SU-DHL-6 (cell line): ENCODE results near the gene SRRM3.

ENCODE experiments used
- H2AFZ ChIP-seq: fragments of 200-600 bp; sonication (generic); 2 replicates; pipeline ENCODE4 v1.6.1; 2014; ENCODE audit warnings: low read depth, mild to moderate bottlenecking, moderate library complexity, mixed read lengths, antibody characterized with exemption, low read length; ENCODE audit not compliant: severe bottlenecking
- H3F3A ChIP-seq: fragments of 200-600 bp; shearing (Covaris generic); 2 replicates; pipeline ENCODE4 v1.6.0; 2016; ENCODE audit warnings: antibody characterized with exemption, mild to moderate bottlenecking; ENCODE audit not compliant: insufficient read depth
- H3K27ac ChIP-seq: fragments of 200-600 bp; sonication (generic); 2 replicates; pipeline ENCODE4 v1.5.1; 2016; ENCODE audit warnings: low read depth, mild to moderate bottlenecking, low read length, moderate library complexity, mixed read lengths
- H3K27me3 ChIP-seq: fragments of 200-600 bp; sonication (generic), shearing (Covaris generic); 2 replicates; pipeline ENCODE4 v1.6.0; 2014; ENCODE audit warnings: mild to moderate bottlenecking, low read length
- H3K36me3 ChIP-seq: fragments of 200-600 bp; sonication (generic); 2 replicates; pipeline ENCODE4 v1.6.1; 2014; ENCODE audit warnings: mild to moderate bottlenecking, low read length, mixed read lengths
- H3K4me2 ChIP-seq: fragments of 300-600, 200-600 bp; shearing (Covaris generic), sonication (generic); 2 replicates; pipeline ENCODE4 v1.6.0; 2014; ENCODE audit warnings: low read length, low read depth, mild to moderate bottlenecking; ENCODE audit not compliant: poor library complexity, severe bottlenecking
- H3K4me3 ChIP-seq: fragments of 200-600 bp; sonication (generic); 2 replicates; pipeline ENCODE4 v1.5.1; 2014; ENCODE audit warnings: antibody characterized with exemption, low read length, mild to moderate bottlenecking, mixed read lengths; ENCODE audit not compliant: insufficient read depth, poor library complexity, severe bottlenecking
- H3K79me2 ChIP-seq: fragments of 200-600 bp; sonication (generic); 2 replicates; pipeline ENCODE4 v1.6.1; 2014; ENCODE audit warnings: mild to moderate bottlenecking, low read length, moderate library complexity; ENCODE audit not compliant: insufficient read depth
- H3K9ac ChIP-seq: fragments of 200-600 bp; sonication (generic); 2 replicates; pipeline ENCODE4 v1.7.0; 2014; ENCODE audit warnings: mild to moderate bottlenecking, low read length
- H3K9me2 ChIP-seq: fragments of 200-600 bp; sonication (generic); replicated peaks from 2 replicates; pipeline ENCODE4 v1.6.1; 2014; ENCODE audit warnings: low read length; ENCODE audit not compliant: insufficient read depth
- H3K9me3 ChIP-seq: fragments of 200-600 bp; sonication (generic); 2 replicates; pipeline ENCODE4 v1.6.1; 2014; ENCODE audit warnings: low read length, mixed read lengths; ENCODE audit not compliant: insufficient read depth
- H4K20me1 ChIP-seq: fragments of 200-600 bp; sonication (generic); 2 replicates; pipeline ENCODE4 v1.6.1; 2014; ENCODE audit warnings: low read depth, mild to moderate bottlenecking, antibody characterized with exemption, low read length, moderate library complexity, mixed read lengths
- EZH2phosphoT487 ChIP-seq: fragments of 200-600 bp; sonication (generic), shearing (Covaris generic); conservative IDR thresholded peaks from 2 replicates; pipeline ENCODE4 v1.6.1; 2018; ENCODE audit warnings: mild to moderate bottlenecking, antibody characterized with exemption, low read length, moderate library complexity, mixed read lengths
- TF ChIP-seq, protein P1 (sequence below): fragments of 200-600 bp; sonication (generic); IDR thresholded peaks from one replicate; pipeline ENCODE4 v1.5.1; 2017; ENCODE audit warnings: antibody characterized with exemption, mild to moderate bottlenecking, low read length, moderate library complexity; ENCODE audit not compliant: insufficient read depth, poor library complexity, severe bottlenecking

SRRM3 gene

DNA sequence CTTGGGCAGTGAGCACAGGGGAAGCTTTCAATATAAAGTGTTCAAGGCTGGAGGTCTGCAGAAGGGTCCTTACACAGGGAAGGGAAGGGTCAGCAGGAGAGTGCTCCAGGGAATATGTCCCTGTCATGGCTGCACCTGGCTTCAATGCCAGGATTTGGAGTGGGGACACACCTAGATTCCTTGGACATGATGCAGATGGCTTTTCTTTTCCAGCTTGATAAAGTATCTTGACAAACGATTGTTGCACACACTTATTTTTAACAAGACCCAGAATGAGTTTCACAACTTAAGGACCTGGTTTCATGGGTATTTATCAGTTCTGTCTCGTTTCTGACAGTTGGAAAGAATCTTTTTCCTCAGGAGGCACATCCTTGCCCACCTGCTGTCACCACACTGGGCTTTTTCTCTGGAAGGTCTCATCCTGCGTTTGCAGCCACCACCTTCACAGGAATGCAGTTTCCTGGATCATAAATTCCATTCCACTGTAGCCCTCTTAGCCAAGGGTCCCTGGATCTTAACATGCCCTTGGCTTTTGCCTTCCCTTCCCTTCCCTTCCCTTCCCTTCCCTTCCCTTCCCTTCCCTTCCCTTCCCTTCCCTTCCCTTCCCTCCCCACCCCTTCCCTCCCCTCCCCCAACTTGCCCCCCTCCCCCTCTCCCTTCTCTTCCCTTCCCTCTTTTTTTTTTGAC is 21.7 kb downstream of the SRRM3 start:
- H3K4me2 ChIP-seq: no peak overlapping the region

DNA sequence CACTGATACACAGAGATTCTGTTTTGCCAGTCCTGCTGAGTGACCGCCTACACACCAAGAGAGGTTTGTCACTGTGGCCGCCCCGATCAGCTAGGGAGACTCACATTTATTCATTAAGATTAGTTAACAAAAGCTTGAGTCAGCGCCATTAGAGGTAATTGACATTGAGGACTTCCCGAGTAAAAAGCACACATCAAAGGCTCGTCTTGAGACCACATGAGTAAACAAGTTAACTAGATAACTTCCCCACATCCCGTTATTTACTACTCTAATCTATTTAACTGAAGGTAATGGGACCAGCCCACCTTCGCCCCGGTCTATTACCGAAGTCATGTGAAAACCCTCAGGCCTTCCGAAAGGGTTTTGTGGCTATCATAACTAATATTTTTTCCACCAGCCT is 23.0 kb downstream of the SRRM3 start:
- Histone ChIP-seq H3K36me3 (no peaks in the 10 kb centered on the region), H3K27me3 (no peaks in the 10 kb centered on the region), H3K79me2 (no peaks in the 10 kb centered on the region), H3K9me2 (no peaks in the 10 kb centered on the region), H4K20me1 (no peaks in the 10 kb centered on the region), H3K9ac (no peak overlapping the region), H3K9me3 (no peaks in the 10 kb centered on the region), H3K4me3 (no peak overlapping the region), H2AFZ (no peak overlapping the region), H3K27ac (no peak overlapping the region), H3F3A (no peaks in the 10 kb centered on the region), H3K4me2 (no peak overlapping the region)
- no peak for TF ChIP-seq EZH2phosphoT487
- TF ChIP-seq, protein P1, sequence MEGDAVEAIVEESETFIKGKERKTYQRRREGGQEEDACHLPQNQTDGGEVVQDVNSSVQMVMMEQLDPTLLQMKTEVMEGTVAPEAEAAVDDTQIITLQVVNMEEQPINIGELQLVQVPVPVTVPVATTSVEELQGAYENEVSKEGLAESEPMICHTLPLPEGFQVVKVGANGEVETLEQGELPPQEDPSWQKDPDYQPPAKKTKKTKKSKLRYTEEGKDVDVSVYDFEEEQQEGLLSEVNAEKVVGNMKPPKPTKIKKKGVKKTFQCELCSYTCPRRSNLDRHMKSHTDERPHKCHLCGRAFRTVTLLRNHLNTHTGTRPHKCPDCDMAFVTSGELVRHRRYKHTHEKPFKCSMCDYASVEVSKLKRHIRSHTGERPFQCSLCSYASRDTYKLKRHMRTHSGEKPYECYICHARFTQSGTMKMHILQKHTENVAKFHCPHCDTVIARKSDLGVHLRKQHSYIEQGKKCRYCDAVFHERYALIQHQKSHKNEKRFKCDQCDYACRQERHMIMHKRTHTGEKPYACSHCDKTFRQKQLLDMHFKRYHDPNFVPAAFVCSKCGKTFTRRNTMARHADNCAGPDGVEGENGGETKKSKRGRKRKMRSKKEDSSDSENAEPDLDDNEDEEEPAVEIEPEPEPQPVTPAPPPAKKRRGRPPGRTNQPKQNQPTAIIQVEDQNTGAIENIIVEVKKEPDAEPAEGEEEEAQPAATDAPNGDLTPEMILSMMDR: no peak

More for the DNA sequence above, 21.7 kb downstream of the SRRM3 start:
- no peak overlapping the region for H2AFZ ChIP-seq
- H3K36me3 ChIP-seq: no peaks in the 10 kb centered on the region
- no peaks in the 10 kb centered on the region for H3K9me3 ChIP-seq
- no peaks in the 10 kb centered on the region for H3K79me2 ChIP-seq
- H3F3A ChIP-seq: no peaks in the 10 kb centered on the region
- no peaks in the 10 kb centered on the region for H4K20me1 ChIP-seq
- no peak for TF ChIP-seq EZH2phosphoT487
- TF ChIP-seq, protein P1: no peak
- H3K9ac ChIP-seq: no peak overlapping the region
- no peaks in the 10 kb centered on the region for H3K27me3 ChIP-seq
- H3K9me2 ChIP-seq: no peaks in the 10 kb centered on the region
- H3K27ac ChIP-seq: no peak overlapping the region
- no peak overlapping the region for H3K4me3 ChIP-seq

DNA sequence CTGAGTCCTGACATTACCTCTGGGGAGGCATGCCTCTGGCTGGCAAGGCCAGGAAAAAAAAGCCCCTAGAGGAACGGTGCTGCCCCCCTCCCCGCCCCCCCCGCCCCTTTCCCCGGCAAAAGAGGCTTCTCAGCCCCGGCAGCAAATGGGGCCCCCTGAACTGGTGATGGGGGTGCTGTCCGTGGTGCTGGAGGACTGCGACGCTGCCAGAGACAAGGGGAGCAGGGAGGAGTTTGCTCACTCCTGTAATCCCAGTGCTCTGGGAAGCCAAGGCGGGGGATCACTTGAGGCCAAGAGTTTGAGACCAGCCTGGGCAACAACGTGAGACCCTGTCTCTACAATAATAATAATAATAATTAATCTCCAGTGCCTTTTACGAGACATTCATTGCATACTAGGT is 23.7 kb downstream of the SRRM3 start:
- H3K4me2 ChIP-seq: no peak overlapping the region
- H3K27me3 ChIP-seq: no peaks in the 10 kb centered on the region

More for the DNA sequence above, 23.7 kb downstream of the SRRM3 start:
- Histone ChIP-seq H3K27ac (no peak overlapping the region), H2AFZ (no peak overlapping the region), H3K9ac (no peak overlapping the region), H3K9me3 (no peaks in the 10 kb centered on the region), H3K36me3 (no peaks in the 10 kb centered on the region), H3K9me2 (no peaks in the 10 kb centered on the region), H3K4me3 (no peak overlapping the region), H3K79me2 (no peaks in the 10 kb centered on the region), H3F3A (no peaks in the 10 kb centered on the region), H4K20me1 (no peaks in the 10 kb centered on the region)
- TF ChIP-seq EZH2phosphoT487: no peak
- TF ChIP-seq, protein P1: no peak
